ENCODE measurements around the gene DLG2. TPM values are rescaled to one million over a fixed set of nuclear protein-coding genes. Genes with fewer than 3 reads are reported as not detected.
A peak's percentile ranks its signal among the peaks of the same experiment; 100 is the strongest.

Gene DLG2
- total and polyA plus RNA-seq, 2 of the 4 experiments (the other 2 are of a cell fraction): 0.31 to 0.36 TPM

- no peak overlapping the region for H2BK120ac ChIP-seq (ENCODE audit: low read depth, low read length)
- H4K8ac ChIP-seq (ENCODE audit: low read depth in 2 of 2, low read length in 2 of 2): no peak overlapping the region
- H2AK5ac ChIP-seq (ENCODE audit: low read depth, low read length): no peak overlapping the region
- no peak overlapping the region for H3K23ac ChIP-seq (ENCODE audit: low read depth, low read length)
- H3K9me3 ChIP-seq (ENCODE audit: control insufficient read depth, insufficient read depth, low read length): no peaks in the 10 kb centered on the region
- H4K5ac ChIP-seq (ENCODE audit: low read depth, low read length): no peak overlapping the region
- DNase-seq: peak; percentile 78
- H3K4me1 ChIP-seq (ENCODE audit: control insufficient read depth, insufficient read depth, low read length): no peaks in the 10 kb centered on the region; the same call in 1 of the 2 replicates
- H2BK20ac ChIP-seq (ENCODE audit: low read depth, low read length): peak overlapping the region; percentile 2; the same call in 1 of the 2 replicates
- H3K9ac ChIP-seq (ENCODE audit: low read depth, low read length): no peak overlapping the region
- peak overlapping the region; percentile 47 for H2BK5ac ChIP-seq (ENCODE audit: low read depth, low read length, poor library complexity, severe bottlenecking)
- in situ Hi-C loops (cut with MboI; ENCODE audit: low sequenced_read_pairs) (no loop called here), intact Hi-C loops (cut with micrococcal nuclease) (no loop called here), dilution Hi-C loops (cut with HindIII; ENCODE audit: low sequenced_read_pairs, unreplicated experiment) (no loop called here)
- no TSS peak for BruUV-seq (replicated peaks)
- no peaks in the 10 kb centered on the region for H3K27me3 ChIP-seq (ENCODE audit: control insufficient read depth, insufficient read depth, low read length)
- ATAC-seq (ENCODE audit: low read depth): peak; percentile 80
- TF ChIP-seq SMC3 (IDR thresholded peaks at IDR 0.05; ENCODE audit: low read depth, low read length) (no peak), FOS (IDR thresholded peaks at IDR 0.05; ENCODE audit: low read depth, low read length) (peak; percentile 71), CHD1 (IDR thresholded peaks at IDR 0.05; ENCODE audit: low read depth, low read length) (no peak), POLR2A (IDR thresholded peaks at IDR 0.05; ENCODE audit: low read depth, low read length) (no peak)
- H3K56ac ChIP-seq (ENCODE audit: extremely low read depth, insufficient read depth, low read length): no peak overlapping the region
- no peak overlapping the region for H3K4me3 ChIP-seq (ENCODE audit: insufficient read depth, low read depth, low read length)
- H4K20me1 ChIP-seq (ENCODE audit: insufficient read depth, low read length): no peaks in the 10 kb centered on the region
- H4K91ac ChIP-seq (ENCODE audit: insufficient read depth, low read depth, low read length): no peak overlapping the region
- no CpG with 5 or more reads among the region's 3 CpGs for WGBS, 2 experiments (ENCODE audit: extremely low coverage in 2 of 2, insufficient read length in 1 of 2)
- H2BK15ac ChIP-seq (ENCODE audit: low read depth, low read length): no peak overlapping the region
- no peak overlapping the region for H2AK9ac ChIP-seq (replicated peaks; ENCODE audit: low read depth, low read length, poor library complexity)
- H3K4ac ChIP-seq (ENCODE audit: low read depth, low read length): no peak overlapping the region
- no peak overlapping the region for H3K18ac ChIP-seq (ENCODE audit: low read depth, low read length)
- no peaks in the 10 kb centered on the region for H3K36me3 ChIP-seq (ENCODE audit: control insufficient read depth, insufficient read depth, low read length)
- no peaks in the 10 kb centered on the region for H3K9me1 ChIP-seq (ENCODE audit: insufficient read depth, low read length)
- H3K14ac ChIP-seq (replicated peaks; ENCODE audit: low read depth, low read length): no peak overlapping the region
- POLR2A ChIA-PET (ENCODE audit: unreplicated experiment): no interaction called here
- CTCF ChIA-PET: no interaction called here
- H3K4me2 ChIP-seq (ENCODE audit: low read depth, low read length): peak overlapping the region; percentile 21; the same call in 1 of the 2 replicates
- H3K27ac ChIP-seq (ENCODE audit: insufficient read depth, low read length): no peak overlapping the region
- no peak overlapping the region for H2AFZ ChIP-seq (replicated peaks; ENCODE audit: low read length, poor library complexity)
- H3K79me1 ChIP-seq (ENCODE audit: low read depth in 1 of 2, low read length in 2 of 2): no peaks in the 10 kb centered on the region
Observed at GRCh38 chr11:84289381-84289906, 1337.7 kb downstream of the DLG2 start.

All from IMR-90 (cell line).